Transverse colon (tissue), 4 donors: ENCODE measurements around the gene PAQR5.

Experiments
- EP300 ChIP-seq: sonication (generic); formaldehyde crosslinking; IDR thresholded peaks from one replicate; pipeline ENCODE4 v1.6.1; 2017; ENCODE audit warnings: antibody characterized with exemption, low read depth
- POLR2A ChIP-seq: fragments of 450-650 bp; IDR thresholded peaks from one replicate; pipeline ENCODE4 v1.6.1; 2016; ENCODE audit warnings: antibody characterized with exemption, mild to moderate bottlenecking, moderate library complexity
- POLR2AphosphoS5 ChIP-seq, 3 donors: sonication (generic); formaldehyde crosslinking; IDR thresholded peaks; one replicate each; pipeline ENCODE4 v1.6.1; 2016; ENCODE audit warnings: antibody characterized with exemption in 3 of 3
- TF ChIP-seq, protein P1 (sequence below), 5 experiments: fragments of 200-600 bp in 3 of 5; fragments of 450-650 bp in 2 of 5; sonication (generic) in 3 of 5; IDR thresholded peaks; 1 replicate in 2 of 5; 2 replicates in 3 of 5; pipeline ENCODE4 v1.5.1; 2016 to 2017; ENCODE audit warnings: antibody characterized with exemption in 5 of 5, inconsistent platforms in 3 of 5, mild to moderate bottlenecking in 2 of 5, moderate library complexity in 1 of 5

GRCh38 chr15:69297642-69298353 lies 914 bp upstream of the PAQR5 start:
- TF ChIP-seq EP300 (no peak), POLR2A (no peak), POLR2AphosphoS5 (IDR thresholded peaks at IDR 0.05) (no peak)
- TF ChIP-seq, protein P1, sequence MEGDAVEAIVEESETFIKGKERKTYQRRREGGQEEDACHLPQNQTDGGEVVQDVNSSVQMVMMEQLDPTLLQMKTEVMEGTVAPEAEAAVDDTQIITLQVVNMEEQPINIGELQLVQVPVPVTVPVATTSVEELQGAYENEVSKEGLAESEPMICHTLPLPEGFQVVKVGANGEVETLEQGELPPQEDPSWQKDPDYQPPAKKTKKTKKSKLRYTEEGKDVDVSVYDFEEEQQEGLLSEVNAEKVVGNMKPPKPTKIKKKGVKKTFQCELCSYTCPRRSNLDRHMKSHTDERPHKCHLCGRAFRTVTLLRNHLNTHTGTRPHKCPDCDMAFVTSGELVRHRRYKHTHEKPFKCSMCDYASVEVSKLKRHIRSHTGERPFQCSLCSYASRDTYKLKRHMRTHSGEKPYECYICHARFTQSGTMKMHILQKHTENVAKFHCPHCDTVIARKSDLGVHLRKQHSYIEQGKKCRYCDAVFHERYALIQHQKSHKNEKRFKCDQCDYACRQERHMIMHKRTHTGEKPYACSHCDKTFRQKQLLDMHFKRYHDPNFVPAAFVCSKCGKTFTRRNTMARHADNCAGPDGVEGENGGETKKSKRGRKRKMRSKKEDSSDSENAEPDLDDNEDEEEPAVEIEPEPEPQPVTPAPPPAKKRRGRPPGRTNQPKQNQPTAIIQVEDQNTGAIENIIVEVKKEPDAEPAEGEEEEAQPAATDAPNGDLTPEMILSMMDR (IDR thresholded peaks at IDR 0.05): no peak
